ENCODE data around the gene LAPTM4A.
"Not testable (repeated sequence)": the region's sequence is repeated elsewhere in the genome, so short reads cannot be mapped to it uniquely, and the experiment has no call there.

The LAPTM4A gene

GRCh38 chr2:20052861-20053281, 1.4 kb upstream of the LAPTM4A start:
- H3K4me3 ChIP-seq (ENCODE audit: low read depth, low read length) = peak overlapping the region; percentile 94

- peak overlapping the region; percentile 94 for H3K4me3 ChIP-seq (ENCODE audit: low read depth, low read length)
Observed at GRCh38 chr2:20052229-20052851, 912 bp upstream of the LAPTM4A start.

GRCh38 chr2:20050646-20051531, 539 bp downstream of the LAPTM4A start:
- peak overlapping the region; percentile 94 for H3K4me3 ChIP-seq (ENCODE audit: low read depth, low read length)

GRCh38 chr2:20050104-20050645, 1.3 kb downstream of the LAPTM4A start:
- peak overlapping the region; percentile 94 for H3K4me3 ChIP-seq (ENCODE audit: low read depth, low read length)

- peak overlapping the region; percentile 94 for H3K4me3 ChIP-seq (ENCODE audit: low read depth, low read length)
Observed at GRCh38 chr2:20049637-20050036, 1.8 kb downstream of the LAPTM4A start.

GRCh38 chr2:20048488-20049448, 2.7 kb downstream of the LAPTM4A start:
- H3K4me3 ChIP-seq (ENCODE audit: low read depth, low read length) = peak overlapping the region; percentile 94

- H3K4me3 ChIP-seq (ENCODE audit: low read depth, low read length) = not testable (repeated sequence)
Observed at GRCh38 chr2:20045712-20046292, 5.6 kb downstream of the LAPTM4A start.

GRCh38 chr2:20044778-20045177, 6.7 kb downstream of the LAPTM4A start:
- no peak overlapping the region for H3K4me3 ChIP-seq (ENCODE audit: low read depth, low read length)

- H3K4me3 ChIP-seq (ENCODE audit: low read depth, low read length) = no peak overlapping the region
Observed at GRCh38 chr2:20042531-20042930, 8.9 kb downstream of the LAPTM4A start.

- H3K4me3 ChIP-seq (ENCODE audit: low read depth, low read length) = no peak overlapping the region
Observed at GRCh38 chr2:20040489-20041172, 10.8 kb downstream of the LAPTM4A start.

- H3K4me3 ChIP-seq (ENCODE audit: low read depth, low read length) = no peak overlapping the region
Observed at GRCh38 chr2:20037660-20038059, 13.8 kb downstream of the LAPTM4A start.

GRCh38 chr2:20035955-20036666, 15.3 kb downstream of the LAPTM4A start:
- H3K4me3 ChIP-seq (ENCODE audit: low read depth, low read length) = no peak overlapping the region

GRCh38 chr2:20034821-20035220, 16.6 kb downstream of the LAPTM4A start:
- H3K4me3 ChIP-seq (ENCODE audit: low read depth, low read length) = no peak overlapping the region

- H3K4me3 ChIP-seq (ENCODE audit: low read depth, low read length) = no peak overlapping the region
Observed at GRCh38 chr2:20034218-20034617, 17.2 kb downstream of the LAPTM4A start.

GRCh38 chr2:20033322-20033721, 18.1 kb downstream of the LAPTM4A start:
- no peak overlapping the region for H3K4me3 ChIP-seq (ENCODE audit: low read depth, low read length)

GRCh38 chr2:20030224-20030623, 21.2 kb downstream of the LAPTM4A start:
- no peak overlapping the region for H3K4me3 ChIP-seq (ENCODE audit: low read depth, low read length)

- no peak overlapping the region for H3K4me3 ChIP-seq (ENCODE audit: low read depth, low read length)
Observed at GRCh38 chr2:20027705-20028434, 23.6 kb downstream of the LAPTM4A start.

- H3K4me3 ChIP-seq (ENCODE audit: low read depth, low read length) = no peak overlapping the region
Observed at GRCh38 chr2:20027260-20027677, 24.2 kb downstream of the LAPTM4A start.
